Femur (tissue), 1 donor: ENCODE data around the gene DCTPP1.
A peak's percentile ranks its signal among the peaks of the same experiment; 100 is the strongest.

Source experiments
- DNase-seq: peaks from one replicate; pipeline ENCODE4 v3.0.0-alpha.2; 2017

Gene DCTPP1

DNA sequence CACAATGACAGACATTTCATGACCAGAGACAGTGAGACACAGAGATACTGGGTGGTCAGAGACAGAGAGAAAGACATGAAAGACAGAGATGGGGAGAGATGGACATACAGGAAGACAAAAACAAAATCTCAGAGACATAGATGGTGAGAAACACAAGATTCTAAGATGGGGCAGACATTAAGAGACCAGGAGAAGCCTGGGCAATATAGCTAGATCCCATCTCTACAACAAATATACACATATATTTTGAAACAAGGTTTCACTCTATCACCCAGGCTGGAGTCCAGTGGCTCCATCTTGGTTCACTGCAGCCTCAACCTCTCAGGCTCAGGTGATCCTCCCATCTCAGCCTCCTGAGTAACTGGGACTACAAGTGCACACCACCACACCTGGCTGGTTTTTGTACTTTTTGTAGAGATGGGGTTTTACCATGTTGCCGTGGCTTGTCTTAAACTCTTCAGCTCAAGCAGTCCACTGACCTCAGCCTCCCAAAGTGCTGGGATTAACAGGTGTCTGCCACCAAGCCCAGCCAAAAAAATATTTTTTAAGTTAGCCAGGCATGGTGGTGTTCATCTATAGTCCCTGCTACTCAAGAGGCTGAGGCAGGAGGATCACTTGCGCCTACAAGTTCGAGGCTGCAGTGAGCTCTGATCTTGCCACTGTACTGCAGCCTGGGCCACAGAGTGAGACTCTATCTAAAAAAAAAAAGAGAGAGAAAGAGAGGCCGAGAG lies 49.6 kb downstream of the DCTPP1 start:
- DNase-seq: no peak

DNA sequence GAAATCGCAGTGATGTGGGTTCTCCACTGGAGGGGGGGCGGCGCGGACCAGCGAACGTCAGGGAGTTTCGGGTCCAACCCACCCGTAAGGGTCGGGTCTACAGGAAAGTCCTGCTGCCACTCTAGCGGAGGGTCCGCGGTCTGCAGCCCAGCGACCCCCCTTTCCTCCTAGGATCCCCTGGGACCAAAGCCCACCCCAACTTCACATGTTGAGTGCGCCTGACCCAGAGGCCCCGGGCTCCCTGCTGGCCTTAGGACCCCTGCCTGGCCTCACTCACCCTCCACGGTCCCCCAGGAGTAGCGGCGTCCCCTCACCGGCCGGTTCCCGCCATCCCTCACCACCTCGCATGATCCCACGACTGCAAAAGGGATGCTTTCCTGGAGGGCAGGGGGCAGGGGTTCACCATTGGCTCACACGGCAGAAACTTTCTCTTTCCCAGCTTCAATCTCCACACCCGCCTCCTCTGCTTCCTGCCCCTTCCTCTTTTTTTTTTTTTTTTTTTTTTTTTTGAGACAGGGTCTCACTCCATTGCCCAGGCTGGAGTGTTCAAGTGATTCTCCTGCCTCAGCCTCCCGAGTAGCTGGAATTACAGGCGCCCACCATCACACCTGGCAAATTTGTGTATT lies 50.6 kb downstream of the DCTPP1 start:
- no peak for DNase-seq

GRCh38 chr16:30378236-30379157 lies 51.3 kb downstream of the DCTPP1 start:
- peak; percentile 100 for DNase-seq

DNA sequence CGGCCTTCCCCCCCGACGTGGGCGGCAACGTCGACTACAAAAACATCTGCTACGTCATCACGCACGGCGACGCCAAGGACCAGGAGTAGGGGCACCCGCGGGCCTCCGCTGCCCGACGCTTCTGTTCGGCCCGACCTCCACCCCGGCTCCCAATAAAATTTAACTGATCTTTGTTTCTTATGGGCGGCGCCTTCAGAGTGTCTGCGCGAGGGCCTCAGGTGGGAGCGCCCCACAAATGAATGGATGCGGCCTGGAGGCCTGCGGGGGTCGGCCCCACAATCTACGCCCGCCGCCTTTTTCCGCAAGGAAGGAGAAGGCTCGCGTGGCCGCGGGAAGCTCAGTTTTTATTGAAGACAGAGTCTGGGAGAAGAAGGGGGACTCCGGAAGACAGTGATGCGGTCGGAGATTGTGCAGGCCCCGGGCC lies 52.0 kb downstream of the DCTPP1 start:
- DNase-seq: peak; percentile 95

DNA sequence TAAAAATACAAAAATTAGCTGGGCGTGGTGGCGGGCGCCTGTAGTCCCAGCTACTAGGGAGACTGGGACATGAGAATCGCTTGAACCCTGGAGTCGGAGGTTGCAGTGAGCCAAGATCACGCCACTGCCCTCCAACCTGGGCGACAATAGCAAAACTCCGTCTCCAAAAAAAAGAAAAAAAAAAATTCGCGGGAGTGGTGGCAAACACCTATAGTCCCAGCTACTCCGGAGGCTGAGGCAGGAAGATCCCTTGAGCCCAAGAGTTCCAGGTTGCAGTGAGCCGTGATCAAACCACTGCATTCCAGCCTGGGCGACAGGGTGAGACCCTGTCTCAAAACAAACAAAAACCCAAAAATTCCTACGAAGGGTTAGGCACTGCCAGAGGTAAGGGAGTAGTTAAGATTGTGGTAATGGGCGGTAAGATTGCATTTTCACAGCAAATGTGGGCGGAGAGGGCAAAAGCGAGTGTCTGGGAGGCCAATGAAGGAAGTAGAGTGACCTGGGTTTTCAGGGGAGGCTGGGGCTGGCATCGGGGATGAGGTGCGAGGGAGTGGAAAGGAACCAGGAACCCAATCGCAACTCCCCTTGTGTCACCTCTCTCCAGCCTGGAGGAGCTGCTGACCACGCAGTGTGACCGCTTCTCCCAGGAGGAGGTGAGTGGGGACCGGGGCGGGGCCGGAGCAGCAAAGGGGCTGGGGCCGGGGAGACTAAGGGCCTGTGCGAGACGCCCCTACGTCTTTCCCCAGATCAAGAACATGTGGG lies 52.6 kb downstream of the DCTPP1 start:
- DNase-seq: no peak

DNA sequence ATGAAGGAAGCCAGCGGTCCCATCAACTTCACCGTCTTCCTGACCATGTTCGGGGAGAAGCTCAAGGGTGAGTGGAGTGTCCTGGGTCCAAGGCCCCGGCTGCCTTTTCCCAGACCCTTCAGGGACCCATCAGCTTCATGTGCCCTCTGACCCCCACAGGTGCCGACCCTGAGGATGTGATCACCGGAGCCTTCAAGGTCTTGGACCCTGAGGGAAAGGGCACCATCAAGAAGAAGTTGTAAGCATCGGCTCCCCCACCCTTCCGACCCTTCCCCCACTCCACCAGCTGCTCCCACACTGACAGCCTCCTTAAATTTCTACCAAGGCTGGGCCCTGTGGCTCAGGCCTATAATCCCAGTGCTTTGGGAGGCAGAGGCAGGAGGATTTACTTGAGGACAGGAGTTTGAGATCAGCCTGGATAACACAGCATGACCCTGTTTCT lies 53.3 kb downstream of the DCTPP1 start:
- peak; percentile 26 for DNase-seq

GRCh38 chr16:30375864-30376263 lies 54.0 kb downstream of the DCTPP1 start:
- peak; percentile 48 for DNase-seq

DNA sequence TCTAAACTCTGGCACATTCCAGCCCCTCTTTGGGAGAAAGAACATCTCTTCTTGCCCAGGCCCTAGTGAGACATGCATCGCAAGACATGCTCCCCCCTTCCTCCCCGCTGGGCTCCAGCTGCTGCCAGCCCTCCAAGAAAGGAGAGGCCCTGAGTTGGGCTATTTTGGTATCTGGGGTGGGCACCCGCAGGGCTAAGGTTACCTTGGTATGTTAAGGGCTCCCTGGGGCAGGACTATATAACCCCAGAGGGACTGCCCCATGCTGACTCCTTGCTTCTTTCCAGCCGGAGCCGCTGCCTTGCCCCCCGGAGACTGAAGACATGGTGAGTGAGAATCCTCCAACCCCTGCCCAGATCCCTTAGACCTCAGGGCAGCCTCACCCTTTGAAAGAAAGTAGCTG lies 55.3 kb downstream of the DCTPP1 start, which contains the start of gene MYL11:
TSS of gene MYL11 (plus strand) at position 265 of the 400 bp plus-strand sequence. CDS start at position 321, 56 bp downstream.
- peak; percentile 65 for DNase-seq
